ENCODE data around the gene CLDN4.

Gene CLDN4

GRCh38 chr7:73802459-73802858 is 28.3 kb upstream of the CLDN4 start:
- TF ChIP-seq, protein P1, sequence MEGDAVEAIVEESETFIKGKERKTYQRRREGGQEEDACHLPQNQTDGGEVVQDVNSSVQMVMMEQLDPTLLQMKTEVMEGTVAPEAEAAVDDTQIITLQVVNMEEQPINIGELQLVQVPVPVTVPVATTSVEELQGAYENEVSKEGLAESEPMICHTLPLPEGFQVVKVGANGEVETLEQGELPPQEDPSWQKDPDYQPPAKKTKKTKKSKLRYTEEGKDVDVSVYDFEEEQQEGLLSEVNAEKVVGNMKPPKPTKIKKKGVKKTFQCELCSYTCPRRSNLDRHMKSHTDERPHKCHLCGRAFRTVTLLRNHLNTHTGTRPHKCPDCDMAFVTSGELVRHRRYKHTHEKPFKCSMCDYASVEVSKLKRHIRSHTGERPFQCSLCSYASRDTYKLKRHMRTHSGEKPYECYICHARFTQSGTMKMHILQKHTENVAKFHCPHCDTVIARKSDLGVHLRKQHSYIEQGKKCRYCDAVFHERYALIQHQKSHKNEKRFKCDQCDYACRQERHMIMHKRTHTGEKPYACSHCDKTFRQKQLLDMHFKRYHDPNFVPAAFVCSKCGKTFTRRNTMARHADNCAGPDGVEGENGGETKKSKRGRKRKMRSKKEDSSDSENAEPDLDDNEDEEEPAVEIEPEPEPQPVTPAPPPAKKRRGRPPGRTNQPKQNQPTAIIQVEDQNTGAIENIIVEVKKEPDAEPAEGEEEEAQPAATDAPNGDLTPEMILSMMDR (IDR thresholded peaks at IDR 0.05; ENCODE audit: low read depth, low read length), result no peak
- no peak overlapping the region for H3K4me3 ChIP-seq (ENCODE audit: low read depth, low read length)

DNA sequence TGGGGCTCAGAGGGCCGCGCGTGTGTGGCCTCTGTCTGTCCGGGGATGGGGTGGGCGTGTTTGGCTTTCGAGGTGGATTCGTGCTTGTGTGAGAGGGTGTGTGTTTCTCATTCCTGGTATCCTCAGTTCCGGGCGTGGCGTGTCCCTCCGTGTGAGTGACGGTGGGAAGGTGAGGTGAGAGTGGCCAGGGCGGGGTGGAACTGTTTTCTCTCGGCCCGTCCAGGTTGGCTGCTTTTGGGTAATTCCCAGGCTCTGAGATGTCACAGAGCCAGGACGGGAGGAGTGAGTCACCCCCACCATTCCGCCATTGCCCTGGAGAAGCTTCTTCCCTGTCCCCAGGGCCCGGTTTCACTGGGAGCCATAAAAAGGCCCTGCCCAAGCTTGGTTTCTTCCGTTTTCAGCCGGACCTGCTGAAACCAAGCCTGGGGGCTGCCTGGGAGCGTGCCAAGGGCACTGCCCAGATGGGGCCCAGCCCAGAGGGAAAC is 21.3 kb upstream of the CLDN4 start:
- TF ChIP-seq, protein P1 (IDR thresholded peaks at IDR 0.05; ENCODE audit: low read depth, low read length), result no peak

GRCh38 chr7:73810998-73811360 is 19.8 kb upstream of the CLDN4 start:
- TF ChIP-seq, protein P1 (IDR thresholded peaks at IDR 0.05; ENCODE audit: low read depth, low read length), result no peak
- no peak overlapping the region for H3K4me3 ChIP-seq (ENCODE audit: low read depth, low read length)

More for the DNA sequence above, 21.3 kb upstream of the CLDN4 start:
- no peak overlapping the region for H3K4me3 ChIP-seq (ENCODE audit: low read depth, low read length)

DNA sequence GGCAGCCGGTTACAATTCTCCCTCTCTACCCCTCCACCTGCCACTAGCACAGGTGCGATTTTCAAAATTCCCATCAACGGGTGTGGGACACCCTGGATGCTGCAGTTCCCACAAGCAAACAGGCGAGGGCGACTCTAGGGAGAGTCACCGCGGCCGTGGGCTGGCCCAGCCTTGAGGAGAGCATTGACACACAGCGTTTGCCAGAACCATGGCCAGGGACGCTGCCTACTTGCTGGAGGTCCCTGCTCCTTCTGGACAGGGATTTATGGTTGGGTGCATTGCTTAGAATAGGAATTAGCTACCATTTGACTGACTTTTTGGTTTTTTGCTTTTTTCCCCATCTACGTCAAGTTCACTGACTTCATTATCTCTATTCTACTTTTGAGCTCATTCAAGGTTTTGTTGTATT is 19.0 kb upstream of the CLDN4 start:
- H3K4me3 ChIP-seq (ENCODE audit: low read depth, low read length), result no peak overlapping the region
- TF ChIP-seq, protein P1 (IDR thresholded peaks at IDR 0.05; ENCODE audit: low read depth, low read length), result peak; percentile 90

GRCh38 chr7:73812996-73813395 is 17.8 kb upstream of the CLDN4 start:
- TF ChIP-seq, protein P1 (IDR thresholded peaks at IDR 0.05; ENCODE audit: low read depth, low read length), result no peak
- H3K4me3 ChIP-seq (ENCODE audit: low read depth, low read length), result no peak overlapping the region

DNA sequence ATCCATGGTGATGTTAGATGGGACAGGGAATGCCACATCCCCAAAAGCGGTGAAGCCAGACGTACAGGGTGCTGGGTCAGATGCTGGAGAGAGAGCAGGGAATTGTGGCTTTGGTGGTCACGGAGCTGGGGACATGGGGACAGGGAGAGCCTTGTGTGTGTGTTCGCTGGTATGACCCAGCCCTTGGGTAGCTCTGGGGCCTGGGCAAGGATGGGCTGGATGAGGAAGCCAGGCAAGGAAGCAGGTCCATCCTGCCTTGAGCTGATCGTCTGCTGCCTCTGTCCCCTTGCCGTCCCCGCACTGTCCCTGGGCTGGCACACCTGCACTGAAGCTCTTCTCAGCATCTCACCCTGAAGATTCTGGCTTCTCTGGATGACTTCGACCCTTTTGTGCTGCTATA is 15.4 kb upstream of the CLDN4 start:
- TF ChIP-seq, protein P1 (IDR thresholded peaks at IDR 0.05; ENCODE audit: low read depth, low read length), result no peak

GRCh38 chr7:73817121-73817520 is 13.7 kb upstream of the CLDN4 start:
- TF ChIP-seq, protein P1 (IDR thresholded peaks at IDR 0.05; ENCODE audit: low read depth, low read length), result no peak
- H3K4me3 ChIP-seq (ENCODE audit: low read depth, low read length), result no peak overlapping the region

More for the DNA sequence above, 15.4 kb upstream of the CLDN4 start:
- no peak overlapping the region for H3K4me3 ChIP-seq (ENCODE audit: low read depth, low read length)

Measured in WI38 (cell line).